Body of pancreas (tissue), 4 donors: ENCODE data around the gene PSMD3. TPM values are rescaled to one million over a fixed set of nuclear protein-coding genes. Genes with fewer than 3 reads are reported as not detected.
"Not testable (repeated sequence)": the region's sequence is repeated elsewhere in the genome, so short reads cannot be mapped to it uniquely, and the experiment has no call there.

Source experiments
- ATAC-seq: fragments of 150-250 bp; one replicate; pipeline ENCODE4 v1.9.1; 2016
- DNase-seq, 4 donors: peaks; one replicate each; pipeline ENCODE4 v3.0.0-alpha.2; 2019
- H3K27ac ChIP-seq, 4 donors: fragments of 200-600 bp; sonication (generic); 1 replicate in 3 of 4; 2 replicates in 1 of 4; pipeline versions ENCODE4 v1.5.1 to v1.6.1; 2016 to 2019; ENCODE audit warnings: mild to moderate bottlenecking in 1 of 4, mixed read lengths in 1 of 4, moderate library complexity in 1 of 4
- H3K27me3 ChIP-seq, 2 donors: fragments of 200-600 bp; sonication (generic); one replicate each; pipeline ENCODE4 v1.6.0; 2016; ENCODE audit warnings: mild to moderate bottlenecking in 1 of 2
- H3K36me3 ChIP-seq, 2 donors: fragments of 200-600 bp; sonication (generic); replicated peaks in 1 of 2; 2 replicates each; pipeline ENCODE4 v1.5.1; 2016; ENCODE audit warnings: low read depth in 2 of 2; ENCODE audit not compliant: insufficient read depth in 1 of 2
- H3K4me1 ChIP-seq: fragments of 200-600 bp; sonication (generic); one replicate; pipeline ENCODE4 v1.6.0; 2016
- H3K4me3 ChIP-seq, 2 donors: fragments of 200-600 bp; sonication (generic); 1 replicate in 1 of 2; 2 replicates in 1 of 2; pipeline ENCODE4 v1.5.1; 2016 to 2019
- H3K9me3 ChIP-seq, 3 donors: fragments of 200-600 bp; sonication (generic); 1 replicate in 2 of 3; 2 replicates in 1 of 3; pipeline ENCODE4 v1.5.1; 2016
- CTCF ChIP-seq, 7 experiments: fragments of 450-650 bp in 4 of 7; fragments of 200-600 bp in 3 of 7; sonication (generic) in 3 of 7; IDR thresholded peaks; one replicate each; pipeline ENCODE4 v1.5.1; 2016 to 2019; ENCODE audit warnings: antibody characterized with exemption in 7 of 7
- POLR2A ChIP-seq, 3 donors: fragments of 450-650 bp; IDR thresholded peaks; one replicate each; pipeline ENCODE4 v1.6.1; 2016; ENCODE audit warnings: antibody characterized with exemption in 3 of 3, mild to moderate bottlenecking in 2 of 3
- WGBS, 2 donors: methylation state at CpG; one replicate each; pipeline ENCODE4 v1.1.5; 2017; 5-methylcytosine and 5-hydroxymethylcytosine counted together
- intact Hi-C: fragments of 100-400 bp; cut with DNase I; formaldehyde crosslinking; loops from one replicate; pipeline ENCODE4 v1.15.1; 2023
- total RNA-seq, 2 donors: library from RNA; depleted of rRNA; stranded (reverse); fragments of >200 nt; gene quantifications; one replicate each; pipeline ENCODE4 v1.1.0, GENCODE V29; 2016

The PSMD3 gene
- total RNA-seq, 2 donors from 2014 or later, result 39.6 to 40.2 TPM

DNA sequence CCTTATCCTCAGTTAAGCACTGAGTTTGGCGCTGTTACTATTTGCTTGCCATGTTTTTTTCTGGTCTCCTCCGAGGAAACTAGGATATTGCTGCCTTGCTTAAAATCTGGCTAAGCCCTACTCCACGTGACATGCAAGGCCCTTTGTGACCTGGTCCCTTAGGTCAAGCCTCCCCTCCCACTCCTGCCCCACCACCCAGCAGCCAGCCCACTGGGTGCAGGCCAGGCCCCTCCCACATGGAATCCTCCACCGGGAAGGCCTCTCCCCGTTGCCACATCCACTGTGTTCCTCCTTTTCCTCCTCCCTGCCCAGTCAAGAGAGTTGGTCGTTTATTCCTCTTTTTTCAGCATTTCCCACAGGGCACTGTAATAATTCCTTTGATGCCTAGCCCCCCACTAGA is 16.2 kb downstream of the PSMD3 start:
- Histone ChIP-seq H3K27me3 (no peaks in the 10 kb centered on the region), H3K36me3 (peaks cover 25 to 50% of the 10 kb centered on the region in 2 donors), H3K4me3 (no peak overlapping the region), H3K9me3 (no peaks in the 10 kb centered on the region), H3K27ac (no peak overlapping the region), H3K4me1 (no peaks in the 10 kb centered on the region)
- peak; percentile 20 for ATAC-seq
- TF ChIP-seq CTCF (IDR thresholded peaks at IDR 0.05) (no peak), POLR2A (IDR thresholded peaks at IDR 0.05) (no peak)
- 54 to 62% methylated on average over 6 of the region's 6 CpGs for WGBS, 2 donors
- intact Hi-C loops, result no loop called here
- DNase-seq, result no peak

DNA sequence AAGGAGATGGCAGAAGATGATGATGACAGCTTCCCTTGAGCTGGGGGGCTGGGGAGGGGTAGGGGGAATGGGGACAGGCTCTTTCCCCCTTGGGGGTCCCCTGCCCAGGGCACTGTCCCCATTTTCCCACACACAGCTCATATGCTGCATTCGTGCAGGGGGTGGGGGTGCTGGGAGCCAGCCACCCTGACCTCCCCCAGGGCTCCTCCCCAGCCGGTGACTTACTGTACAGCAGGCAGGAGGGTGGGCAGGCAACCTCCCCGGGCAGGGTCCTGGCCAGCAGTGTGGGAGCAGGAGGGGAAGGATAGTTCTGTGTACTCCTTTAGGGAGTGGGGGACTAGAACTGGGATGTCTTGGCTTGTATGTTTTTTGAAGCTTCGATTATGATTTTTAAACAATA is 16.9 kb downstream of the PSMD3 start:
- Histone ChIP-seq H3K36me3 (peaks cover 20 to 43% of the 10 kb centered on the region in 2 donors), H3K27me3 (no peaks in the 10 kb centered on the region), H3K27ac (no peak overlapping the region), H3K9me3 (no peaks in the 10 kb centered on the region), H3K4me1 (no peaks in the 10 kb centered on the region), H3K4me3 (no peak overlapping the region)
- TF ChIP-seq CTCF (IDR thresholded peaks at IDR 0.05) (no peak), POLR2A (IDR thresholded peaks at IDR 0.05) (no peak)
- ATAC-seq (no peak), DNase-seq (no peak)
- intact Hi-C loops, result no loop called here
- 65 to 89% methylated on average over 1 to 4 of the region's 4 CpGs for WGBS, 2 donors

GRCh38 chr17:39999067-39999466 is 18.5 kb downstream of the PSMD3 start:
- TF ChIP-seq CTCF (IDR thresholded peaks at IDR 0.05) (no peak), POLR2A (IDR thresholded peaks at IDR 0.05) (no peak)
- Histone ChIP-seq H3K4me1 (no peaks in the 10 kb centered on the region), H3K4me3 (no peak overlapping the region), H3K9me3 (no peaks in the 10 kb centered on the region), H3K36me3 (peaks cover 15 to 28% of the 10 kb centered on the region in 2 donors), H3K27me3 (no peaks in the 10 kb centered on the region), H3K27ac (no peak overlapping the region)
- intact Hi-C loops, result no loop called here
- WGBS, 2 donors, result 79% methylated on average over 4 of the region's 4 CpGs
- ATAC-seq (no peak), DNase-seq (no peak)

- 82 to 87% methylated on average over 7 of the region's 7 CpGs for WGBS, 2 donors
- H3K9me3 ChIP-seq, result no peaks in the 10 kb centered on the region
- TF ChIP-seq CTCF (IDR thresholded peaks at IDR 0.05) (no peak), POLR2A (IDR thresholded peaks at IDR 0.05) (no peak)
- DNase-seq, result no peak
- H3K36me3 ChIP-seq, result peaks cover 4 to 17% of the 10 kb centered on the region in 2 donors
- no peak overlapping the region for H3K4me3 ChIP-seq
- intact Hi-C loops, result no loop called here
- H3K27ac ChIP-seq, result no peak overlapping the region
- no peaks in the 10 kb centered on the region for H3K27me3 ChIP-seq
- ATAC-seq, result no peak
- H3K4me1 ChIP-seq, result no peaks in the 10 kb centered on the region
These were observed 19.6 kb downstream of the PSMD3 start for GRCh38 chr17:40000161-40000560.

DNA sequence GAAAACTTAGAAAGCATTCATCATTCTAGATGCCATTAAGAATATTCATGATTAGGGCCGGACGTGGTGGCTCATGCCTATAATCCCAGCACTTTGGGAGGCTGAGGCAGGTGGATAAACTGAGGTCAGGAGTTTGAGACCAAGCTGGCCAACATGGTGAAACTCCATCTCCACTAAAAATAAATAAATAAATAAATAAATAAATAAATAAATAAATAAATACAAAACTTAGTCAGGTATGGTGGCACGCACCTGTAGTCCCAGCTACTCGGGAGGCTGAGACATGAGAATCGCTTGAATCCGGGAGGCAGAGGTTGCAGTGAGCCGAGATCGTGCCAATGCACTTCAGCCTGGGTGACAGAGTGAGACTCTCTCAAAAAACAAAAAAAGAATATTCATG is 20.7 kb downstream of the PSMD3 start:
- intact Hi-C loops, ATAC-seq, H3K9me3 ChIP-seq, H3K4me1 ChIP-seq, H3K4me3 ChIP-seq, H3K27me3 ChIP-seq, H3K27ac ChIP-seq, DNase-seq, H3K36me3 ChIP-seq: not testable (repeated sequence)
- whole genome bisulfite sequencing, 2 donors, result 82 to 86% methylated on average over 8 of the region's 8 CpGs
